ENCODE results near the gene JPH2. TPM values are rescaled to one million over a fixed set of nuclear protein-coding genes. Genes with fewer than 3 reads are reported as not detected.

The JPH2 gene
- total RNA-seq, 2 donors from 2014 or later: 29.1 to 31.1 TPM

- Histone ChIP-seq H3K4me3 (no peak overlapping the region), H3K27me3 (replicated peaks; ENCODE audit: insufficient read depth) (no peaks in the 10 kb centered on the region), H3K27ac (peak overlapping the region; percentile 41 to 61), H3K4me1 (replicated peaks) (no peaks in the 10 kb centered on the region), H3K9me3 (no peaks in the 10 kb centered on the region), H3K36me3 (no peaks in the 10 kb centered on the region)
- no peak for DNase-seq (ENCODE audit: low spot score)
- intact Hi-C loops (cut with DNase I): loop anchor here (5.0 kb wide), 1 partner anchor 48 kb away; the partner anchor contains the start of gene JPH2
- WGBS: 67% methylated on average over 10 of the region's 10 CpGs
- TF ChIP-seq POLR2AphosphoS5 (IDR thresholded peaks at IDR 0.05) (no peak), CTCF (IDR thresholded peaks at IDR 0.05) (no peak), POLR2A (IDR thresholded peaks at IDR 0.05) (no peak)
Observed at GRCh38 chr20:44138867-44139266, 48.1 kb downstream of the JPH2 start.

DNA sequence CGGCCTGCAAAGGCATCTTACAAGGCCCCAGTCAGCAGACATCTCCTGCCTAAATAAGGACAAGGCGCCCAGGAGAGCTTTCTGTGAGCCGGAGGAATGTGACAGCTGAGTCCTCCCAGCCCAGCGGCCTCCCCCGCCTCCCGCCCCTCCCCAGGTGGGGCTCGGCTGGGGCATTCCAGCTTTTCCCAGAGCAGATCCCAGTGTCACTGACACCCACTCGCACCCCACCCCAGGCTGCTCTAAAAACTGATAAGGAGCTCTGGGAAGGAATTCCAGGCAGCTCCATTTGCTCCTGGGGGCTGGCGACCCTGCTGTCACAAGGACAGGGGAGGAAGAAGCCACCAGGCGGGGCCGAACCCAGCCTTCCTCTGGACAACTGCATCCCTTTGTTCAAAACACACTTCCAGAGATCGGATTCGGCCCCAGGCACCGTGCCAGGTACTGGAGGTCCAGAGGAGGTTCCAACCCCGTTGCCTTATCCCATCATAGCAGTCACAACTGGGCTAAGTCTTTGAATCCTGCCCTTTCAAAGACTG, 49.7 kb downstream of the JPH2 start:
- no peak for DNase-seq (ENCODE audit: low spot score)
- Histone ChIP-seq H3K4me3 (no peak overlapping the region), H3K27me3 (replicated peaks; ENCODE audit: insufficient read depth) (no peaks in the 10 kb centered on the region), H3K9me3 (no peaks in the 10 kb centered on the region), H3K4me1 (replicated peaks) (no peaks in the 10 kb centered on the region), H3K36me3 (no peaks in the 10 kb centered on the region), H3K27ac (peak overlapping the region; percentile 41 to 61)
- intact Hi-C loops (cut with DNase I): loop anchor here (5.0 kb wide), 1 partner anchor 50 kb away; the partner anchor contains the start of gene JPH2
- WGBS: 17% methylated on average over 15 of the region's 15 CpGs
- TF ChIP-seq POLR2A (IDR thresholded peaks at IDR 0.05) (no peak), CTCF (IDR thresholded peaks at IDR 0.05) (no peak), POLR2AphosphoS5 (IDR thresholded peaks at IDR 0.05) (no peak)

GRCh38 chr20:44136579-44137265, 50.3 kb downstream of the JPH2 start:
- intact Hi-C loops (cut with DNase I): loop anchor here (5.0 kb wide), 1 partner anchor 51 kb away; the partner anchor contains the start of gene JPH2
- DNase-seq (ENCODE audit: low spot score): no peak
- Histone ChIP-seq H3K4me1 (replicated peaks) (no peaks in the 10 kb centered on the region), H3K27ac (peak overlapping the region; percentile 17 to 40), H3K9me3 (no peaks in the 10 kb centered on the region), H3K36me3 (no peaks in the 10 kb centered on the region), H3K27me3 (replicated peaks; ENCODE audit: insufficient read depth) (no peaks in the 10 kb centered on the region), H3K4me3 (no peak overlapping the region)
- TF ChIP-seq CTCF (IDR thresholded peaks at IDR 0.05) (no peak), POLR2AphosphoS5 (IDR thresholded peaks at IDR 0.05) (no peak), POLR2A (IDR thresholded peaks at IDR 0.05) (no peak)
- WGBS: 33% methylated on average over 7 of the region's 7 CpGs

DNA sequence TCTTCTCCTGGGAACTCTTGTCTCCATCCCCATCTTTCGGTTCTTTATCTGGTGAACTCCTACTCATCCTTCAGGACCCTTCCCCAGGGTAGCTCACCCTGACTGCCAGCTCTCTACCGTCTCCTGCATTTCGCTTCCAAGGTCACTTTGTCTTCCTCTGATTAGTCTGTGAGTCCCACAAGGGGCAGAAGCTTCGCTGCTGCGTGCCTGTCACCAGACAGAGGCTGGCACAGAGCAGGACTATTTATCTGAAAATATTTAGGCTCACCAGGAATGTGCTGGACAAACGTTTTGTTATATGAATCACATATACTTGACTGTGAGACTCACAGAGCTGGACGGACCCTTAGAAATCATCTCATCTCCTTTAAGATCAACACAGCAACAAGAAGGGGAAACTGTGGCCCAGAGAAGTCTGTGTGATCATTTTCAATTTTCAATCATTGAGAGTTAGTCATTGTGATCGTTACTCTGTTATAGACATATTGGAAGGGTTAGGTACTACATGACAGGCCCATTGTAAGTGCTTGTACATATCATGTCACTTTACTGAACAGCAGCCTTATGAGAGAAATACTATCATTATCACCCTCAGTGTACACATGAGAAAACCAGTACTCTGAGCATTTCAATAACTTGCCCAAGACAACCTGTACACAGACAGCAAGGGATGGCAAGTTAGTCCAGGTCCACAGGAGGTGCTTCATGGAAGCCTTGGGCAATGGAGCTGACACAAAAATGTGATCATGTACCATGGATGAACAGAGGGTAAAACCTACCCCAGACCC, 51.4 kb downstream of the JPH2 start:
- H3K27ac ChIP-seq: no peak overlapping the region
- intact Hi-C loops (cut with DNase I): loop anchor here (5.0 kb wide), 1 partner anchor 52 kb away; the partner anchor contains the start of gene JPH2
- 75% methylated on average over 8 of the region's 8 CpGs for WGBS
- no peaks in the 10 kb centered on the region for H3K36me3 ChIP-seq
- no peaks in the 10 kb centered on the region for H3K9me3 ChIP-seq
- no peak for DNase-seq (ENCODE audit: low spot score)
- H3K4me1 ChIP-seq (replicated peaks): no peaks in the 10 kb centered on the region
- H3K4me3 ChIP-seq: no peak overlapping the region
- no peak for TF ChIP-seq POLR2AphosphoS5 (IDR thresholded peaks at IDR 0.05)
- TF ChIP-seq POLR2A (IDR thresholded peaks at IDR 0.05): no peak
- TF ChIP-seq CTCF (IDR thresholded peaks at IDR 0.05): no peak
- no peaks in the 10 kb centered on the region for H3K27me3 ChIP-seq (replicated peaks; ENCODE audit: insufficient read depth)
